ENCODE measurements around the gene DMAC2.
"Not testable (repeated sequence)": the region's sequence is repeated elsewhere in the genome, so short reads cannot be mapped to it uniquely, and the experiment has no call there.

The DMAC2 gene

GRCh38 chr19:41410336-41411054 lies 29.2 kb downstream of the DMAC2 start:
- H3K36me3 ChIP-seq (ENCODE audit: control insufficient read depth in 4 of 4, insufficient read depth in 4 of 4, low read length in 3 of 4), result peaks cover 13 to 47% (median 29%) of the 10 kb centered on the region in 4 experiments
- POLR2A ChIA-PET, result no interaction called here
- CTCF ChIA-PET, result interaction anchor here (1.1 to 4.2 kb wide), 4 partner anchors 10 to 26 kb away, joined by 3 to 23 read pairs (median 12); partner anchors contain the start of gene B3GNT8

GRCh38 chr19:41409288-41409687 lies 30.4 kb downstream of the DMAC2 start:
- CTCF ChIA-PET, result interaction anchor here (0.9 to 4.2 kb wide), 7 partner anchors 8 to 25 kb away, joined by 3 to 23 read pairs (median 3); partner anchors contain the start of gene B3GNT8
- H3K27ac ChIP-seq (ENCODE audit: insufficient read depth in 1 of 2, low read depth in 1 of 2, low read length in 2 of 2, poor library complexity in 1 of 2, severe bottlenecking in 2 of 2), result peak overlapping the region; percentile 25 to 46
- H3K9me3 ChIP-seq (ENCODE audit: control extremely low read depth in 1 of 5, control insufficient read depth in 4 of 5, insufficient read depth in 2 of 5, low read depth in 1 of 5, low read length in 4 of 5), result no peaks in the 10 kb centered on the region
- H3K4me1 ChIP-seq (ENCODE audit: control extremely low read depth in 1 of 4, control insufficient read depth in 4 of 4, insufficient read depth in 4 of 4, low read length in 3 of 4), result peaks cover 12 to 43% (median 15%) of the 10 kb centered on the region in 4 experiments
- H3K4me3 ChIP-seq (ENCODE audit: control insufficient read depth in 1 of 7, extremely low read depth in 1 of 7, insufficient read depth in 4 of 7, low read depth in 2 of 7, low read length in 6 of 7), result no peak overlapping the region
- POLR2A ChIA-PET, result no interaction called here
- WGBS (ENCODE audit: insufficient coverage), result 83% methylated on average over 4 of the region's 4 CpGs
- H3K27me3 ChIP-seq (replicated peaks in 2 of 5; ENCODE audit: control insufficient read depth in 4 of 5, insufficient read depth in 5 of 5, low read length in 4 of 5), result no peaks in the 10 kb centered on the region
- no peak for DNase-seq
- peaks cover 3 to 36% (median 22%) of the 10 kb centered on the region in 4 experiments for H3K36me3 ChIP-seq (ENCODE audit: control insufficient read depth in 4 of 4, insufficient read depth in 4 of 4, low read length in 3 of 4)

More at GRCh38 chr19:41410336-41411054, 29.2 kb downstream of the DMAC2 start:
- 96% methylated on average over 21 of the region's 23 CpGs for WGBS (ENCODE audit: insufficient coverage)
- Histone ChIP-seq H3K27ac (ENCODE audit: insufficient read depth in 1 of 2, low read depth in 1 of 2, low read length in 2 of 2, poor library complexity in 1 of 2, severe bottlenecking in 2 of 2) (peak overlapping the region in 1 of 2 experiments; percentile 54), H3K9me3 (ENCODE audit: control extremely low read depth in 1 of 5, control insufficient read depth in 4 of 5, insufficient read depth in 2 of 5, low read depth in 1 of 5, low read length in 4 of 5) (no peaks in the 10 kb centered on the region), H3K27me3 (replicated peaks in 2 of 5; ENCODE audit: control insufficient read depth in 4 of 5, insufficient read depth in 5 of 5, low read length in 4 of 5) (no peaks in the 10 kb centered on the region), H3K4me3 (ENCODE audit: control insufficient read depth in 1 of 7, extremely low read depth in 1 of 7, insufficient read depth in 4 of 7, low read depth in 2 of 7, low read length in 6 of 7) (no peak overlapping the region), H3K4me1 (ENCODE audit: control extremely low read depth in 1 of 4, control insufficient read depth in 4 of 4, insufficient read depth in 4 of 4, low read length in 3 of 4) (peaks cover 12 to 43% (median 15%) of the 10 kb centered on the region in 4 experiments)
- DNase-seq, result no peak

- POLR2A ChIA-PET; DNase-seq; H3K27me3 ChIP-seq (replicated peaks in 2 of 5; ENCODE audit: control insufficient read depth in 4 of 5, insufficient read depth in 5 of 5, low read length in 4 of 5); H3K9me3 ChIP-seq (ENCODE audit: control extremely low read depth in 1 of 5, control insufficient read depth in 4 of 5, insufficient read depth in 2 of 5, low read depth in 1 of 5, low read length in 4 of 5); H3K4me3 ChIP-seq (ENCODE audit: control insufficient read depth in 1 of 7, extremely low read depth in 1 of 7, insufficient read depth in 4 of 7, low read depth in 2 of 7, low read length in 6 of 7): not testable (repeated sequence)
- CTCF ChIA-PET, result interaction anchor here (1.0 to 4.2 kb wide), 8 partner anchors 8 to 28 kb away, joined by 3 to 23 read pairs (median 5); partner anchors contain the start of gene B3GNT8
- peaks cover 3 to 31% (median 20%) of the 10 kb centered on the region in 4 experiments for H3K36me3 ChIP-seq (ENCODE audit: control insufficient read depth in 4 of 4, insufficient read depth in 4 of 4, low read length in 3 of 4)
- peaks cover 12 to 43% (median 15%) of the 10 kb centered on the region in 4 experiments for H3K4me1 ChIP-seq (ENCODE audit: control extremely low read depth in 1 of 4, control insufficient read depth in 4 of 4, insufficient read depth in 4 of 4, low read length in 3 of 4)
- WGBS (ENCODE audit: insufficient coverage), result 86% methylated on average over 1 of the region's 5 CpGs
- peak overlapping the region in 1 of 2 experiments; percentile 46 for H3K27ac ChIP-seq (ENCODE audit: insufficient read depth in 1 of 2, low read depth in 1 of 2, low read length in 2 of 2, poor library complexity in 1 of 2, severe bottlenecking in 2 of 2)
Measured at GRCh38 chr19:41408846-41409245, 30.9 kb downstream of the DMAC2 start.

- 79% methylated on average over 3 of the region's 4 CpGs for WGBS (ENCODE audit: insufficient coverage)
- peaks cover 12 to 43% (median 19%) of the 10 kb centered on the region in 4 experiments for H3K4me1 ChIP-seq (ENCODE audit: control extremely low read depth in 1 of 4, control insufficient read depth in 4 of 4, insufficient read depth in 4 of 4, low read length in 3 of 4)
- POLR2A ChIA-PET, result interaction anchor here (0.6 to 1.2 kb wide), 3 partner anchors 43 to 1060 kb away, joined by 3 to 6 read pairs (median 4); partner anchors contain the start of gene C19orf47
- peaks cover 3 to 29% (median 16%) of the 10 kb centered on the region in 4 experiments for H3K36me3 ChIP-seq (ENCODE audit: control insufficient read depth in 4 of 4, insufficient read depth in 4 of 4, low read length in 3 of 4)
- H3K27ac ChIP-seq (ENCODE audit: insufficient read depth in 1 of 2, low read depth in 1 of 2, low read length in 2 of 2, poor library complexity in 1 of 2, severe bottlenecking in 2 of 2), result peak overlapping the region in 1 of 2 experiments; percentile 46
- H3K27me3 ChIP-seq (replicated peaks in 2 of 5; ENCODE audit: control insufficient read depth in 4 of 5, insufficient read depth in 5 of 5, low read length in 4 of 5), result no peaks in the 10 kb centered on the region
- no peaks in the 10 kb centered on the region for H3K9me3 ChIP-seq (ENCODE audit: control extremely low read depth in 1 of 5, control insufficient read depth in 4 of 5, insufficient read depth in 2 of 5, low read depth in 1 of 5, low read length in 4 of 5)
- CTCF ChIA-PET, result interaction anchor here (1.0 to 4.2 kb wide), 8 partner anchors 9 to 27 kb away, joined by 3 to 23 read pairs (median 5); partner anchors contain the start of gene B3GNT8
- DNase-seq, result no peak
- no peak overlapping the region for H3K4me3 ChIP-seq (ENCODE audit: control insufficient read depth in 1 of 7, extremely low read depth in 1 of 7, insufficient read depth in 4 of 7, low read depth in 2 of 7, low read length in 6 of 7)
Measured at GRCh38 chr19:41408256-41408655, 31.5 kb downstream of the DMAC2 start.

- CTCF ChIA-PET, result interaction anchor here (0.7 to 4.2 kb wide), 11 partner anchors 11 to 52 kb away, joined by 3 to 23 read pairs (median 4); partner anchors contain the start of gene B3GNT8
- H3K27me3 ChIP-seq (replicated peaks in 2 of 5; ENCODE audit: control insufficient read depth in 4 of 5, insufficient read depth in 5 of 5, low read length in 4 of 5), result no peaks in the 10 kb centered on the region
- WGBS (ENCODE audit: insufficient coverage), result 57% methylated on average over 1 of the region's 4 CpGs
Measured at GRCh38 chr19:41407271-41407670, 32.4 kb downstream of the DMAC2 start.

GRCh38 chr19:41405776-41406175 lies 33.9 kb downstream of the DMAC2 start:
- Histone ChIP-seq H3K27ac (ENCODE audit: insufficient read depth in 1 of 2, low read depth in 1 of 2, low read length in 2 of 2, poor library complexity in 1 of 2, severe bottlenecking in 2 of 2) (no peak overlapping the region), H3K9me3 (ENCODE audit: control extremely low read depth in 1 of 5, control insufficient read depth in 4 of 5, insufficient read depth in 2 of 5, low read depth in 1 of 5, low read length in 4 of 5) (no peaks in the 10 kb centered on the region), H3K27me3 (replicated peaks in 2 of 5; ENCODE audit: control insufficient read depth in 4 of 5, insufficient read depth in 5 of 5, low read length in 4 of 5) (no peaks in the 10 kb centered on the region), H3K36me3 (ENCODE audit: control insufficient read depth in 4 of 4, insufficient read depth in 4 of 4, low read length in 3 of 4) (peaks cover 5 to 18% (median 9%) of the 10 kb centered on the region in 4 experiments), H3K4me3 (ENCODE audit: control insufficient read depth in 1 of 7, extremely low read depth in 1 of 7, insufficient read depth in 4 of 7, low read depth in 2 of 7, low read length in 6 of 7) (no peak overlapping the region), H3K4me1 (ENCODE audit: control extremely low read depth in 1 of 4, control insufficient read depth in 4 of 4, insufficient read depth in 4 of 4, low read length in 3 of 4) (peaks cover 12 to 43% (median 19%) of the 10 kb centered on the region in 4 experiments)
- WGBS (ENCODE audit: insufficient coverage), result 100% methylated on average over 3 of the region's 6 CpGs
- CTCF ChIA-PET, result interaction anchor here (1.3 to 1.5 kb wide), 2 partner anchors 21 to 44 kb away, joined by 3 to 4 read pairs; partner anchors contain the start of gene B3GNT8
- POLR2A ChIA-PET, result interaction anchor here (0.6 kb wide), 1 partner anchor 833 kb away, joined by 4 read pairs; no protein-coding TSS in a partner anchor
- no peak for DNase-seq

More at GRCh38 chr19:41407271-41407670, 32.4 kb downstream of the DMAC2 start:
- Histone ChIP-seq H3K36me3 (ENCODE audit: control insufficient read depth in 4 of 4, insufficient read depth in 4 of 4, low read length in 3 of 4) (peaks cover 8 to 30% (median 17%) of the 10 kb centered on the region in 4 experiments), H3K9me3 (ENCODE audit: control extremely low read depth in 1 of 5, control insufficient read depth in 4 of 5, insufficient read depth in 2 of 5, low read depth in 1 of 5, low read length in 4 of 5) (no peaks in the 10 kb centered on the region), H3K27ac (ENCODE audit: insufficient read depth in 1 of 2, low read depth in 1 of 2, low read length in 2 of 2, poor library complexity in 1 of 2, severe bottlenecking in 2 of 2) (no peak overlapping the region), H3K4me3 (ENCODE audit: control insufficient read depth in 1 of 7, extremely low read depth in 1 of 7, insufficient read depth in 4 of 7, low read depth in 2 of 7, low read length in 6 of 7) (peak overlapping the region in 1 of 7 experiments; percentile 37), H3K4me1 (ENCODE audit: control extremely low read depth in 1 of 4, control insufficient read depth in 4 of 4, insufficient read depth in 4 of 4, low read length in 3 of 4) (peaks cover 12 to 43% (median 19%) of the 10 kb centered on the region in 4 experiments)
- peak; percentile 43 to 89 (median 84) for DNase-seq
- POLR2A ChIA-PET, result interaction anchor here (0.9 to 1.2 kb wide), 2 partner anchors 25 to 42 kb away, joined by 3 to 6 read pairs; no protein-coding TSS in a partner anchor
